Body of pancreas (tissue), 4 donors: Measurements from ENCODE around the gene ZNF469. TPM values are rescaled to one million over a fixed set of nuclear protein-coding genes. Genes with fewer than 3 reads are reported as not detected.
A peak's percentile ranks its signal among the peaks of the same experiment; 100 is the strongest.

Experiments
- ATAC-seq: fragments of 150-250 bp; one replicate; pipeline ENCODE4 v1.9.1; 2016
- DNase-seq, 4 donors: peaks; one replicate each; pipeline ENCODE4 v3.0.0-alpha.2; 2019
- H3K27ac ChIP-seq, 4 donors: fragments of 200-600 bp; sonication (generic); 1 replicate in 3 of 4; 2 replicates in 1 of 4; pipeline versions ENCODE4 v1.5.1 to v1.6.1; 2016 to 2019; ENCODE audit warnings: mild to moderate bottlenecking in 1 of 4, mixed read lengths in 1 of 4, moderate library complexity in 1 of 4
- H3K27me3 ChIP-seq, 2 donors: fragments of 200-600 bp; sonication (generic); one replicate each; pipeline ENCODE4 v1.6.0; 2016; ENCODE audit warnings: mild to moderate bottlenecking in 1 of 2
- H3K36me3 ChIP-seq, 2 donors: fragments of 200-600 bp; sonication (generic); replicated peaks in 1 of 2; 2 replicates each; pipeline ENCODE4 v1.5.1; 2016; ENCODE audit warnings: low read depth in 2 of 2; ENCODE audit not compliant: insufficient read depth in 1 of 2
- H3K4me1 ChIP-seq: fragments of 200-600 bp; sonication (generic); one replicate; pipeline ENCODE4 v1.6.0; 2016
- H3K4me3 ChIP-seq, 2 donors: fragments of 200-600 bp; sonication (generic); 1 replicate in 1 of 2; 2 replicates in 1 of 2; pipeline ENCODE4 v1.5.1; 2016 to 2019
- H3K9me3 ChIP-seq, 3 donors: fragments of 200-600 bp; sonication (generic); 1 replicate in 2 of 3; 2 replicates in 1 of 3; pipeline ENCODE4 v1.5.1; 2016
- POLR2A ChIP-seq, 3 donors: fragments of 450-650 bp; IDR thresholded peaks; one replicate each; pipeline ENCODE4 v1.6.1; 2016; ENCODE audit warnings: antibody characterized with exemption in 3 of 3, mild to moderate bottlenecking in 2 of 3
- WGBS, 2 donors: methylation state at CpG; one replicate each; pipeline ENCODE4 v1.1.5; 2017; 5-methylcytosine and 5-hydroxymethylcytosine counted together
- intact Hi-C: fragments of 100-400 bp; cut with DNase I; formaldehyde crosslinking; loops from one replicate; pipeline ENCODE4 v1.15.1; 2023
- total RNA-seq, 2 donors: library from RNA; depleted of rRNA; stranded (reverse); fragments of >200 nt; gene quantifications; one replicate each; pipeline ENCODE4 v1.1.0, GENCODE V29; 2016
- TF ChIP-seq, protein P1 (sequence below), 7 experiments: fragments of 450-650 bp in 4 of 7; fragments of 200-600 bp in 3 of 7; sonication (generic) in 3 of 7; IDR thresholded peaks; one replicate each; pipeline ENCODE4 v1.5.1; 2016 to 2019; ENCODE audit warnings: antibody characterized with exemption in 7 of 7

Gene ZNF469
- total RNA-seq, 2 donors from 2014 or later, result 0.99 to 1.0 TPM

DNA sequence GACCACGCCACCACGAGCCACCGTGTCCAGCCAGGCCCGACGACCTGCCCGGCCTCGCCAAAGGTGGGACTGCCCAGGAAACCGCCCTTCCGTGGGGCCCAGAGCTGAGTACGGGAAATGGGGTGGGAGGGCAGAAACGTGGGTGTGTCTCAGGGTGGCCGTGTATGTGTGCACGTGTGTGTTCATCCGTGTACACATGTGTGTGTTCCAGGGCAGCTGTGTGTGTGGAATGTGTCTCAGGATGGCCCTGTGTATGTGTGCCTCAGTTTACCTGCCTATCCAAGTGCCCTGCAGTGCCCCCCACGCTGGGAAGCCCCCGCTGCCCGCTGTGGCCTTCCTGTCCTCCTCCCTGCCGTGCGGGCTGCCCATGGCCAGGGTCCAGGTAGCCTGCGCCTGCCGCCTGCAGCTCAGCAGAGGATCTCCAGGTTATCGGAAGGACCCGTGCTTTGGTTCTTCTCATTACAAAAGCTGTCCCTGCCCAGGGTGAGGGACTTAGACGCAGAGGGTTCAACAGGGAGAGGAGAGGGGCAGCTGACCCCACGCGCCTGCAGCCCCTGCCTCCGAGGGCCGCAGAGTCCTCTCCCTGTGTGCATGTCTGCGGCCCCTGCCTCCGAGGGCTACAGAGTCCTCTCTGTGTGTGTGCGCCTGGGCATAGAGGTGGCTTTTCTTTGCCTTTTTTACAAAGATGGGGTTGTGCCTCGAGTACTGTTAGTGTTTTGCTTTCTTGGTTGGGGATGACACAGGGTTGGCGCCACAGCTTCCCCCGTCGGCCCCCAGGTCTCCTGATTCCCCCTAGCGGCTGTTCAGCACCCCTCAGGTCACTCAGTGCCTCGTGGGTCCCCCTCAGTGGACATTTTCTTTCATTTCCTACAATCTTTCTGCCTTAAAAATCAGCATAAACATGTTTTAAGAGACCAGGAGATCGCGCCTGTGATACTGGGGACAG lies 23.6 kb downstream of the ZNF469 start:
- TF ChIP-seq, protein P1, sequence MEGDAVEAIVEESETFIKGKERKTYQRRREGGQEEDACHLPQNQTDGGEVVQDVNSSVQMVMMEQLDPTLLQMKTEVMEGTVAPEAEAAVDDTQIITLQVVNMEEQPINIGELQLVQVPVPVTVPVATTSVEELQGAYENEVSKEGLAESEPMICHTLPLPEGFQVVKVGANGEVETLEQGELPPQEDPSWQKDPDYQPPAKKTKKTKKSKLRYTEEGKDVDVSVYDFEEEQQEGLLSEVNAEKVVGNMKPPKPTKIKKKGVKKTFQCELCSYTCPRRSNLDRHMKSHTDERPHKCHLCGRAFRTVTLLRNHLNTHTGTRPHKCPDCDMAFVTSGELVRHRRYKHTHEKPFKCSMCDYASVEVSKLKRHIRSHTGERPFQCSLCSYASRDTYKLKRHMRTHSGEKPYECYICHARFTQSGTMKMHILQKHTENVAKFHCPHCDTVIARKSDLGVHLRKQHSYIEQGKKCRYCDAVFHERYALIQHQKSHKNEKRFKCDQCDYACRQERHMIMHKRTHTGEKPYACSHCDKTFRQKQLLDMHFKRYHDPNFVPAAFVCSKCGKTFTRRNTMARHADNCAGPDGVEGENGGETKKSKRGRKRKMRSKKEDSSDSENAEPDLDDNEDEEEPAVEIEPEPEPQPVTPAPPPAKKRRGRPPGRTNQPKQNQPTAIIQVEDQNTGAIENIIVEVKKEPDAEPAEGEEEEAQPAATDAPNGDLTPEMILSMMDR (IDR thresholded peaks at IDR 0.05), result peak in 2 of 7 experiments; percentile 6 to 14
- TF ChIP-seq POLR2A (IDR thresholded peaks at IDR 0.05), result no peak
- no peaks in the 10 kb centered on the region for H3K27me3 ChIP-seq
- H3K9me3 ChIP-seq, result no peaks in the 10 kb centered on the region
- H3K27ac ChIP-seq, result no peak overlapping the region
- no peak for DNase-seq
- no peak overlapping the region for H3K4me3 ChIP-seq
- peak; percentile 30 for ATAC-seq
- no peaks in the 10 kb centered on the region for H3K4me1 ChIP-seq
- no peaks in the 10 kb centered on the region for H3K36me3 ChIP-seq
- WGBS, 2 donors, result 50 to 53% methylated on average over 19 to 39 of the region's 39 CpGs
- intact Hi-C loops, result no loop called here

DNA sequence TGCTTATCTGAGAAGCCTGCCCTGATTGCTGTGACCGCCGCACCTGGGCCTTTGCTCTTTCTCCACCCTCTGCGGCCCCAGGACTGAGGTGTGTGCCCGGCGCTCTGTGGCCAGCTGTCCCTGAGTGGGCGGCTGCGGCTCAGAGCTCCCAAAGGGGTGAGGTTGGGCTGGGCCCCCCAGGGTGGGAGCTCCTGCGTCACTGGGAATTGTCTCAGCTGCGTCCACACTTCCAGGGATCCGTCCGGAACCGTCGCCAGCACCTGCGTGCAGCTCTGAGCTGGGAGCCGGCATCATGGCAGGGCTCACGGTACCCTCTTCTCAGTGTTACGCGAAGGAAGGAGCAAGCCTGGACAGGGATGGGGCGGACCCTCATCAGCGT lies 24.3 kb downstream of the ZNF469 start:
- 26 to 36% methylated on average over 5 to 20 of the region's 20 CpGs for WGBS, 2 donors

DNA sequence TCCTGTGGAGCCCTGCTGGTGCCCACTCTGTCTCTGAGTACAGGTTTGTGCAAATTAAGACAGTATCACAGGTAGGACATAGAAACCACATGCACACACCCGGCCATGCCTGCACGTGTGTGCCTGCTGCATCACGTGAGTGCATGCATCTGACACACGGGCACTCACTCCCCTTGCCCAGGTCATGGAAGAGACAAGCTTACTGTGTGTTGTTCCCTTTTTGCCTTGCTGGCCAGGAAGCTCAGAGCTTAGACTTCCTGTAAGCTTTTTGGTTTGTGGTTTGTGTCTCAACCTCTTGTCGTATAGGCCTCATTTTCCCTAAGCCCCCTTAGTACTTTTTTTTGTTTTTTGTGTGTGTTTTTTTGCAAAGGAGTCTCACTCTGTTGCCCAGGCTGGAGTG lies 25.0 kb downstream of the ZNF469 start:
- WGBS, 2 donors, result 76 to 81% methylated on average over 5 of the region's 5 CpGs
- no peaks in the 10 kb centered on the region for H3K36me3 ChIP-seq
- intact Hi-C loops, result no loop called here
- ATAC-seq, result no peak
- no peaks in the 10 kb centered on the region for H3K9me3 ChIP-seq
- H3K4me3 ChIP-seq, result no peak overlapping the region
- no peaks in the 10 kb centered on the region for H3K27me3 ChIP-seq
- no peak overlapping the region for H3K27ac ChIP-seq
- DNase-seq, result no peak
- H3K4me1 ChIP-seq, result no peaks in the 10 kb centered on the region
- TF ChIP-seq POLR2A (IDR thresholded peaks at IDR 0.05), result no peak
- TF ChIP-seq, protein P1 (IDR thresholded peaks at IDR 0.05), result no peak

More for the DNA sequence above, 24.3 kb downstream of the ZNF469 start:
- intact Hi-C loops, result no loop called here
- Histone ChIP-seq H3K4me3 (no peak overlapping the region), H3K4me1 (no peaks in the 10 kb centered on the region), H3K9me3 (no peaks in the 10 kb centered on the region), H3K27me3 (no peaks in the 10 kb centered on the region), H3K27ac (no peak overlapping the region), H3K36me3 (no peaks in the 10 kb centered on the region)
- DNase-seq, result no peak
- no peak for ATAC-seq
- TF ChIP-seq, protein P1 (IDR thresholded peaks at IDR 0.05), result no peak
- TF ChIP-seq POLR2A (IDR thresholded peaks at IDR 0.05), result no peak

DNA sequence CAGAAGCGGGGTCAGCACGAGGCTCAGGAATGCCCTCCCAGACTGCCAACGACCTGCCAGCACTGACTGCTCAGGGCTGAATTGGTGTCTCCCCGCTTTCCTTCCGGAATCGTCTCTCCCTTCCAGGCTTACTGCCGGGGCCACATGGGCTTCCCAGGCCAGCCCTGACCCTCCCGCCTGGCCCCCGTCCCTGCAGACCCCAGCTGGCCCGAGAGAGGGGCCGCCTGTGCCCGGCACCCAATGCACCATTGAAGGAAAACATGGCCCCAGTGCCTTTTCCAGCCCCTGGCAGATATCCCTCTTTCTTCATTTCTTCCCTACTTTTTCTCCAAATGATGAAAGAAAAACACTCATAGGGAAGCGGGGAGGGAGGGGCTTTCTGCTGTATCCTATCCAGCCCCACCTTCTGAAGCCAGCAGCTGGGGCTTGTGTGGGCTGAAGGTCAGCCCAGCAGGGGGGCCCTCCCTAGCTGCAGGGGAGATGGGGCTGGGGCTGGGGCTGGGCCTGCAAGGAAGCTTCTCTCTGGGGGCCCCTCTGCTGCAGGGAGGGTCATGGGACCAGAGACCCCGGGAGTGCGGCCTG lies 25.9 kb downstream of the ZNF469 start:
- DNase-seq, result no peak
- TF ChIP-seq, protein P1 (IDR thresholded peaks at IDR 0.05), result no peak
- no peak for TF ChIP-seq POLR2A (IDR thresholded peaks at IDR 0.05)

More for the DNA sequence above, 25.9 kb downstream of the ZNF469 start:
- 75% methylated on average over 15 of the region's 15 CpGs for WGBS, 2 donors
- no peaks in the 10 kb centered on the region for H3K36me3 ChIP-seq
- H3K27me3 ChIP-seq, result no peaks in the 10 kb centered on the region
- H3K4me1 ChIP-seq, result no peaks in the 10 kb centered on the region
- no peak overlapping the region for H3K27ac ChIP-seq
- no peak overlapping the region for H3K4me3 ChIP-seq
- no peak for ATAC-seq
- H3K9me3 ChIP-seq, result no peaks in the 10 kb centered on the region
- intact Hi-C loops, result no loop called here
